Measurements from ENCODE around the gene CTSC.

CTSC gene

GRCh38 chr11:88337181-88337986 is at the start of gene CTSC:
TSS of gene CTSC (minus strand) at chr11:88337736. CDS start at chr11:88337672, 64 bp downstream.
- in situ Hi-C loops (cut with MboI; ENCODE audit: low sequenced_read_pairs): no loop called here

- in situ Hi-C loops (cut with MboI; ENCODE audit: low sequenced_read_pairs): no loop called here
Measured at GRCh38 chr11:88384669-88385005, 47.1 kb upstream of the CTSC start.

- in situ Hi-C loops (cut with MboI; ENCODE audit: low sequenced_read_pairs): no loop called here
Measured at GRCh38 chr11:88384004-88384668, 46.6 kb upstream of the CTSC start.

GRCh38 chr11:88383447-88383846 is 45.9 kb upstream of the CTSC start:
- in situ Hi-C loops (cut with MboI; ENCODE audit: low sequenced_read_pairs): no loop called here

- in situ Hi-C loops (cut with MboI; ENCODE audit: low sequenced_read_pairs): no loop called here
Measured at GRCh38 chr11:88379130-88379529, 41.6 kb upstream of the CTSC start.

GRCh38 chr11:88378422-88379066 is 41.0 kb upstream of the CTSC start:
- in situ Hi-C loops (cut with MboI; ENCODE audit: low sequenced_read_pairs): no loop called here

GRCh38 chr11:88377646-88378045 is 40.1 kb upstream of the CTSC start:
- in situ Hi-C loops (cut with MboI; ENCODE audit: low sequenced_read_pairs): no loop called here

GRCh38 chr11:88377144-88377543 is 39.6 kb upstream of the CTSC start:
- in situ Hi-C loops (cut with MboI; ENCODE audit: low sequenced_read_pairs): no loop called here

- in situ Hi-C loops (cut with MboI; ENCODE audit: low sequenced_read_pairs): no loop called here
Measured at GRCh38 chr11:88375927-88376470, 38.5 kb upstream of the CTSC start.

- in situ Hi-C loops (cut with MboI; ENCODE audit: low sequenced_read_pairs): no loop called here
Measured at GRCh38 chr11:88370782-88371181, 33.2 kb upstream of the CTSC start.

GRCh38 chr11:88367310-88367709 is 29.8 kb upstream of the CTSC start:
- in situ Hi-C loops (cut with MboI; ENCODE audit: low sequenced_read_pairs): no loop called here

- in situ Hi-C loops (cut with MboI; ENCODE audit: low sequenced_read_pairs): no loop called here
Measured at GRCh38 chr11:88363648-88364065, 26.1 kb upstream of the CTSC start.

- in situ Hi-C loops (cut with MboI; ENCODE audit: low sequenced_read_pairs): no loop called here
Measured at GRCh38 chr11:88363004-88363403, 25.5 kb upstream of the CTSC start.

GRCh38 chr11:88360141-88360540 is 22.6 kb upstream of the CTSC start:
- in situ Hi-C loops (cut with MboI; ENCODE audit: low sequenced_read_pairs): no loop called here

GRCh38 chr11:88359541-88359940 is 22.0 kb upstream of the CTSC start:
- in situ Hi-C loops (cut with MboI; ENCODE audit: low sequenced_read_pairs): no loop called here

- in situ Hi-C loops (cut with MboI; ENCODE audit: low sequenced_read_pairs): no loop called here
Measured at GRCh38 chr11:88359114-88359513, 21.6 kb upstream of the CTSC start.

GRCh38 chr11:88358040-88358431 is 20.5 kb upstream of the CTSC start:
- in situ Hi-C loops (cut with MboI; ENCODE audit: low sequenced_read_pairs): no loop called here

- in situ Hi-C loops (cut with MboI; ENCODE audit: low sequenced_read_pairs): no loop called here
Measured at GRCh38 chr11:88357323-88358039, 19.9 kb upstream of the CTSC start.

GRCh38 chr11:88355887-88356286 is 18.4 kb upstream of the CTSC start:
- in situ Hi-C loops (cut with MboI; ENCODE audit: low sequenced_read_pairs): no loop called here

GRCh38 chr11:88354912-88355311 is 17.4 kb upstream of the CTSC start:
- in situ Hi-C loops (cut with MboI; ENCODE audit: low sequenced_read_pairs): no loop called here
